Nephron progenitor cell (in vitro differentiated cells): ENCODE data around the gene ADGRV1.
A peak's percentile ranks its signal among the peaks of the same experiment; 100 is the strongest.

Experiments
- DNase-seq: peaks from one replicate; pipeline ENCODE4 v3.0.0; 2021
- H3K27ac Mint-ChIP-seq: 2 replicates; pipeline ENCODE4 v1.8.0; 2021; ENCODE audit warnings: mild to moderate bottlenecking, moderate library complexity, mixed read lengths
- H3K27me3 Mint-ChIP-seq: 2 replicates; pipeline ENCODE4 v1.8.0; 2021; ENCODE audit warnings: mild to moderate bottlenecking, low read depth, mixed read lengths; ENCODE audit not compliant: poor library complexity
- H3K36me3 Mint-ChIP-seq: 2 replicates; pipeline ENCODE4 v1.8.0; 2021; ENCODE audit warnings: low read depth, mixed read lengths
- H3K4me1 Mint-ChIP-seq: 2 replicates; pipeline ENCODE4 v1.8.0; 2021; ENCODE audit warnings: mixed read lengths
- H3K4me3 Mint-ChIP-seq: 2 replicates; pipeline ENCODE4 v1.8.0; 2021; ENCODE audit warnings: mild to moderate bottlenecking, moderate library complexity, mixed read lengths
- H3K9me3 Mint-ChIP-seq: 2 replicates; pipeline ENCODE4 v1.8.0; 2021; ENCODE audit warnings: mild to moderate bottlenecking, moderate library complexity, mixed read lengths
- TF ChIP-seq, protein P1 (sequence below): fragments of 200-600 bp; sonication (generic); IDR thresholded peaks from 2 replicates; pipeline ENCODE4 v1.5.0; 2021; ENCODE audit warnings: antibody characterized with exemption

The ADGRV1 gene

DNA sequence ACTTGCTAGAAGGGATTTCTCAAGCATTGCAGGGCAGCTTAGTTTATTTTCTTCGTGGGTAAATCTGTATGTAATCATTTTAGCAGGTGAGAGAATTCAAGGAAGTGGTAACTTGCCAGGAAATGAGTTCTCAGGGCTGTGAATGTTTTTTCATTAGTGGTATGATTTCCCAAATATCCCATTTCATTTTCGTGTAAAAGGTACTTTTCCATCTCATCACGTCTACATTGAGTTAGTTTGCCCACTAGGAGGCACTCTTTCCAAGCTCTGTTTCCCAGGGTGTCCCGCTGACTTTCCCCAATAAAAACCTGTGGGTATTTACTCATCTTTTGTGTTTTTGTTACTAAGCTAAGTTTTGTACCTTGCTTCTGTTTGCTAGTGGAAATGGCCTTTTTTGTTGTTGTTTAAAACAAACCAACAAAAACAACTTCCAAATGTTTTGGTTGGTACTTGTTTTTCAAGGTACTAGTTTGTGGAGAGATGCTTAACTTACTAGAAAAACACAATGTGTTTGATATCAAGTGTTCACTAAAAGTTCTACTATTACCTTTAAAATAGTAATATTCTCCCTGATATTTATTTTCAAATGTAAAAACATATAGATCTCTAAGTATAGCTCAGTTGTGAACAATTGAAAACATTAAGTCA is 373.6 kb downstream of the ADGRV1 start:
- Mint-ChIP-seq H3K4me3 (peak overlapping the region; percentile 24), H3K36me3 (peaks cover 55% of the 10 kb centered on the region)
- peak; percentile 40 for DNase-seq

DNA sequence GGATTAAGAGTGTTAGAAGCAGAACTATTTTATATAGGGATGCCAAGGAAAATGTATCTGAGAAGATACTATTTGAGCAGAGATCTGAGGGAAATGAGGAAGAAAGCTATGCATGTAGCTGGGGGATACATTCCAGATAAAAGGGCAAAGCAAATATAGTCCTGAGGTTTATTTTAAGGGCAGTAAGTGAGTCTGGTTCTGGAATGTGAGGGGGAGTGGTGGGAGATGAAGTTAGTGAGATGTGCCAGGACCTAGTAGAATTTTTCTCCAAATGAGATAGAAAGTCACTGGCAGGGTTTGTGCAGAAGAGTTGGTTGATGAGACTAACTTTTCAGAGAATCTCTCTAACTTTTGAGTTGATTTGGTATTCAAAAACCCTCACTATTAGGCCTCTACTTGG is 374.7 kb downstream of the ADGRV1 start:
- Mint-ChIP-seq H3K4me3 (no peak overlapping the region), H3K36me3 (peaks cover 53% of the 10 kb centered on the region), H3K4me1 (peaks cover 49% of the 10 kb centered on the region), H3K27me3 (no peaks in the 10 kb centered on the region), H3K9me3 (peaks cover 29% of the 10 kb centered on the region), H3K27ac (peak overlapping the region; percentile 73)
- TF ChIP-seq, protein P1, sequence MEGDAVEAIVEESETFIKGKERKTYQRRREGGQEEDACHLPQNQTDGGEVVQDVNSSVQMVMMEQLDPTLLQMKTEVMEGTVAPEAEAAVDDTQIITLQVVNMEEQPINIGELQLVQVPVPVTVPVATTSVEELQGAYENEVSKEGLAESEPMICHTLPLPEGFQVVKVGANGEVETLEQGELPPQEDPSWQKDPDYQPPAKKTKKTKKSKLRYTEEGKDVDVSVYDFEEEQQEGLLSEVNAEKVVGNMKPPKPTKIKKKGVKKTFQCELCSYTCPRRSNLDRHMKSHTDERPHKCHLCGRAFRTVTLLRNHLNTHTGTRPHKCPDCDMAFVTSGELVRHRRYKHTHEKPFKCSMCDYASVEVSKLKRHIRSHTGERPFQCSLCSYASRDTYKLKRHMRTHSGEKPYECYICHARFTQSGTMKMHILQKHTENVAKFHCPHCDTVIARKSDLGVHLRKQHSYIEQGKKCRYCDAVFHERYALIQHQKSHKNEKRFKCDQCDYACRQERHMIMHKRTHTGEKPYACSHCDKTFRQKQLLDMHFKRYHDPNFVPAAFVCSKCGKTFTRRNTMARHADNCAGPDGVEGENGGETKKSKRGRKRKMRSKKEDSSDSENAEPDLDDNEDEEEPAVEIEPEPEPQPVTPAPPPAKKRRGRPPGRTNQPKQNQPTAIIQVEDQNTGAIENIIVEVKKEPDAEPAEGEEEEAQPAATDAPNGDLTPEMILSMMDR, result no peak
- DNase-seq, result no peak

More for the DNA sequence above, 373.6 kb downstream of the ADGRV1 start:
- peak overlapping the region; percentile 56 for H3K27ac Mint-ChIP-seq
- H3K9me3 Mint-ChIP-seq, result peaks cover 36% of the 10 kb centered on the region
- H3K27me3 Mint-ChIP-seq, result no peaks in the 10 kb centered on the region
- peaks cover 49% of the 10 kb centered on the region for H3K4me1 Mint-ChIP-seq
- TF ChIP-seq, protein P1, result peak; percentile 77

DNA sequence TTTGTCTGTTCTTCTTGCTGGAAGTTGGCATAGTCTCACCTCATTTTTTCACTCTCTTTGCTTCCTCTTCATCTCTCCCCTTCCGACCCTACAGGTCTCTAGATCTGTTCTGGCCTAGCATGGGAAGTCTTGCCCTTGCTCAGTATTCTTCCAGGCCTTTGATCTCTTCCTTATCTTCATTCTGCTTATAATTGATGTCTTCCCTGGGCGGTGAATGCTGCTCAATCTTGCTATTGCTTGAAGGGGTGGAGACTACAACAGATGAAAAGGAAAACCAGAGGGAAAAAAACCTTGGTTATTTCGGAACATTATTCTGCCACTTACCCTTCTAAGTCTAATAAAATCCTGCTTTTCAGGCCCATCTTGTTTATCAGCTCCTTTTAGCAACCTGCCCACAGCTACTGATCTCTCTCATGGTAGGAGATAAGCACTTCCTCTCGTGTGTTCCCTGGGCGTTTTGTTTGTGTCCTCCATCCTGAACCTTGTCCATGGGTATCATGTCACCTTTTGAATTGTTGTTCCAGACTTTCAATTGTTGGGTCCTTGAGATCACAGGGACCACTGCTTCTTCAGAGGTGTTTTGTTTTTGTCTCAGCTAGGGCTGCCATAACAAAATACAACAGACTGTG is 375.6 kb downstream of the ADGRV1 start:
- Mint-ChIP-seq H3K9me3 (peaks cover 23% of the 10 kb centered on the region), H3K4me1 (peaks cover 53% of the 10 kb centered on the region), H3K36me3 (peaks cover 51% of the 10 kb centered on the region), H3K27me3 (no peaks in the 10 kb centered on the region), H3K27ac (peak overlapping the region; percentile 73), H3K4me3 (no peak overlapping the region)
- TF ChIP-seq, protein P1, result no peak
- DNase-seq, result no peak

DNA sequence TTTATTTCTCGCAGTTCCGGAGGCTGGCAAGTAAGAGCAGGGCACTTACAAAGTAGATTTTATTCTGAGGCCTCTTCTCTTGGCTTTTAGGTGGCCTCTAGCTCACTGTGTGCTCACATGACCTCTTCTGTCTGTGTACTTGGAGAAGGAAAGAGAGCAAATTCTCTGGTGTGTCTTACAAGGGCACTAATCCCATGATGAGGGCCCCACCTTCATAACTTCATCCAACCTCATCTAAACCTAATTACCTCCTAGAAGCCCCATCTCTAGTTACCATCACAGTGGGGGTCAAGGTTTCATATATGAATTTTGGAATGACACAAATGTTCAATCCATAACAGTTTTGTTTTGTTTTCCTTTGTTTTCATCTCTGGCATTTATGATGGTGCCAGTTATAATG is 376.1 kb downstream of the ADGRV1 start:
- H3K4me3 Mint-ChIP-seq, result no peak overlapping the region
- DNase-seq, result no peak

DNA sequence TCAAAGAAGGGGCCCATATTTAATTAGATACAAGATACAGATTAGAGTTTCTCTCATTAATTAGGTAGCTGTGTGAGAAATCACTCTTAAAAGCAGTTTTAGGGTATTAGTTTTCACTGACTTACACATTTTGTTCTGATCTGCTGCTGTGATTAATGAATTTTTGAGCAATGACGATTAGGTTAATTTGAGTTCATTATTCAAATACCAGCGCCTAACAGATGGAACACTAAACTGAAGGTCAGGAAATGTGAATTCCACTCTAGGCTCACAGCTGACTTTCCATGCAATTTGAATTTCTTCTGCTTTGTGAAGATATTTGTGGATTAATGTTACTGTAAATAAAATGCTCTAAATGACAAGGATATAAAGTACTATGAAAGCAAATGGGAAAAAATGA is 380.6 kb downstream of the ADGRV1 start:
- peak overlapping the region; percentile 95 for H3K27ac Mint-ChIP-seq
- H3K4me1 Mint-ChIP-seq, result peaks cover 35% of the 10 kb centered on the region
- H3K9me3 Mint-ChIP-seq, result peaks cover 13% of the 10 kb centered on the region
- H3K36me3 Mint-ChIP-seq, result peaks cover 38% of the 10 kb centered on the region
- no peak overlapping the region for H3K4me3 Mint-ChIP-seq
- TF ChIP-seq, protein P1, result no peak
- DNase-seq, result no peak
- no peaks in the 10 kb centered on the region for H3K27me3 Mint-ChIP-seq

More for the DNA sequence above, 376.1 kb downstream of the ADGRV1 start:
- Mint-ChIP-seq H3K27ac (no peak overlapping the region), H3K4me1 (peaks cover 55% of the 10 kb centered on the region), H3K9me3 (peaks cover 19% of the 10 kb centered on the region), H3K27me3 (no peaks in the 10 kb centered on the region), H3K36me3 (peaks cover 47% of the 10 kb centered on the region)
- TF ChIP-seq, protein P1, result no peak
